HepG2 (cell line): ENCODE results near the gene NOXA1. TPM values are rescaled to one million over a fixed set of nuclear protein-coding genes. Genes with fewer than 3 reads are reported as not detected.

Experiments
- BRCA1 ChIP-seq: sonication (generic); formaldehyde crosslinking; IDR thresholded peaks from 2 replicates; pipeline ENCODE4 v1.4.0; 2020; ENCODE audit warnings: missing genetic modification reagents
- THRA ChIP-seq: sonication (generic); formaldehyde crosslinking; IDR thresholded peaks from 2 replicates; pipeline ENCODE4 v1.4.0; 2020; ENCODE audit warnings: missing genetic modification reagents, borderline replicate concordance
- ZNF3 ChIP-seq: IDR thresholded peaks from 2 replicates; pipeline ENCODE4 v1.7.0; 2017; ENCODE audit warnings: inconsistent platforms
- polyA plus RNA-seq, 8 experiments: library from polyadenylated mRNA; depleted of rRNA in 3 of 8; stranded (reverse) in 7 of 8; unstranded in 1 of 8; fragments of >200 nt; fragmentation: Illumina TruSeq in 4 of 8; extraction: Trizol in 4 of 8; gene quantifications; 2 replicates each; pipeline versions ENCODE4 v1.2.1 to v1.2.3, GENCODE V29; 2011 to 2016; ENCODE audit warnings: low read depth in 4 of 8, missing spikeins in 1 of 8, mixed read lengths in 1 of 8; ENCODE audit not compliant: insufficient read depth in 1 of 8
- total RNA-seq, 5 experiments: library from RNA; depleted of rRNA; stranded (reverse); fragments of >200 nt; fragmentation: Illumina TruSeq; extraction: Trizol; gene quantifications; 2 replicates each; pipeline ENCODE4 v1.2.3, GENCODE V29; 2016; ENCODE audit warnings: low read depth in 1 of 5
- TF ChIP-seq, protein P1 (sequence below): sonication (generic); formaldehyde crosslinking; IDR thresholded peaks from 2 replicates; pipeline ENCODE4 v1.5.0; 2020; ENCODE audit warnings: missing genetic modification reagents
- TF ChIP-seq, protein P2 (sequence below): sonication (generic); formaldehyde crosslinking; IDR thresholded peaks from 2 replicates; pipeline ENCODE4 v1.8.0; 2022; ENCODE audit warnings: mild to moderate bottlenecking, missing genetic modification reagents, moderate library complexity

Gene NOXA1
- total and polyA plus RNA-seq, 2 of the 13 experiments (the other 11 are each of a cell fraction or from before 2014, with no cell fraction given), result 0.78 to 1.2 TPM

GRCh38 chr9:137459601-137460362 lies 36.6 kb downstream of the NOXA1 start (continued):
- TF ChIP-seq, protein P1, sequence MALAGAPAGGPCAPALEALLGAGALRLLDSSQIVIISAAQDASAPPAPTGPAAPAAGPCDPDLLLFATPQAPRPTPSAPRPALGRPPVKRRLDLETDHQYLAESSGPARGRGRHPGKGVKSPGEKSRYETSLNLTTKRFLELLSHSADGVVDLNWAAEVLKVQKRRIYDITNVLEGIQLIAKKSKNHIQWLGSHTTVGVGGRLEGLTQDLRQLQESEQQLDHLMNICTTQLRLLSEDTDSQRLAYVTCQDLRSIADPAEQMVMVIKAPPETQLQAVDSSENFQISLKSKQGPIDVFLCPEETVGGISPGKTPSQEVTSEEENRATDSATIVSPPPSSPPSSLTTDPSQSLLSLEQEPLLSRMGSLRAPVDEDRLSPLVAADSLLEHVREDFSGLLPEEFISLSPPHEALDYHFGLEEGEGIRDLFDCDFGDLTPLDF (CRISPR knock-in tag), result no peak
- TF ChIP-seq BRCA1 (CRISPR knock-in tag), result no peak
- TF ChIP-seq, protein P2, sequence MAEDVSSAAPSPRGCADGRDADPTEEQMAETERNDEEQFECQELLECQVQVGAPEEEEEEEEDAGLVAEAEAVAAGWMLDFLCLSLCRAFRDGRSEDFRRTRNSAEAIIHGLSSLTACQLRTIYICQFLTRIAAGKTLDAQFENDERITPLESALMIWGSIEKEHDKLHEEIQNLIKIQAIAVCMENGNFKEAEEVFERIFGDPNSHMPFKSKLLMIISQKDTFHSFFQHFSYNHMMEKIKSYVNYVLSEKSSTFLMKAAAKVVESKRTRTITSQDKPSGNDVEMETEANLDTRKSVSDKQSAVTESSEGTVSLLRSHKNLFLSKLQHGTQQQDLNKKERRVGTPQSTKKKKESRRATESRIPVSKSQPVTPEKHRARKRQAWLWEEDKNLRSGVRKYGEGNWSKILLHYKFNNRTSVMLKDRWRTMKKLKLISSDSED (CRISPR knock-in tag), result no peak
- no peak for TF ChIP-seq THRA (CRISPR knock-in tag)
- TF ChIP-seq ZNF3 (CRISPR knock-in tag), result no peak
